Fibroblast of skin of abdomen (primary cell): ENCODE data around the gene KCNJ6.
"Not testable (repeated sequence)": the region's sequence is repeated elsewhere in the genome, so short reads cannot be mapped to it uniquely, and the experiment has no call there.

Experiments used
- DNase-seq: peaks from one replicate; pipeline ENCODE4 v3.0.0-alpha.2; 2013

The KCNJ6 gene

DNA sequence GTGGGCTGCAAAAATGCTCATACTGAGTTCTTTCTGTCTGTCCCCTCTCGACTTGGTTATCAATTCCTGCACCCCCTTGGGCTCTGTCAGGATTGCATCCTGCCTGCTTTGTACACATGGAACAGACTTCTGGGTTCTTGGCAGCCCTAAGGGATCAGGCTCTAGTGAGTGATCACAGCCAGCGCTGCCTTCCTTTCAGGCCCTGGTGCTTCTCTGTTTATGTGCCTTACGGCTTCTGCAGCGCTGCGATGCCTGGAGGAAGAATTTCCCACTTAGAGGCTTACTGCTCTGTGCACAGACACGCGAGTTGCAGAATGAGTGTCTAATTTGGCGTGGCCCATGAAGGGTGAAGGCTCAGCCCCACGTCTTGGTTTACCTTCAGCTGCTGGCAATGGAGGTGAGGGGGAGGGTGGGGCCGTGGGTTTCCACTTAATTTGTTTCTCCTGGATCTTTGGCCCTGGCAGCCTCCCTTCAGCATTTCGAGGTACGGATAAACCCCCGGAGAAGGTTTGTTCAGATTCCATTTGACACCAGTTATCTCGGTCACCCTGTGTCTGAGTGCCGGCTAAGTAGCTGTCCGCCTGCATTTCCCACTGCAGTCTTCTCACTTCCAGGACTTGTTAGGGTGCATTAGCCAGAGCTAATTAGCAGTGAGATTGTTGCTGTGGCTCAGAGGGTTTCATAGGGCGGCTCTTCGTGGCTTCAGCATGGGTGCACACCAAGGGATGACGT, 322.4 kb downstream of the KCNJ6 start:
- no peak for DNase-seq

DNA sequence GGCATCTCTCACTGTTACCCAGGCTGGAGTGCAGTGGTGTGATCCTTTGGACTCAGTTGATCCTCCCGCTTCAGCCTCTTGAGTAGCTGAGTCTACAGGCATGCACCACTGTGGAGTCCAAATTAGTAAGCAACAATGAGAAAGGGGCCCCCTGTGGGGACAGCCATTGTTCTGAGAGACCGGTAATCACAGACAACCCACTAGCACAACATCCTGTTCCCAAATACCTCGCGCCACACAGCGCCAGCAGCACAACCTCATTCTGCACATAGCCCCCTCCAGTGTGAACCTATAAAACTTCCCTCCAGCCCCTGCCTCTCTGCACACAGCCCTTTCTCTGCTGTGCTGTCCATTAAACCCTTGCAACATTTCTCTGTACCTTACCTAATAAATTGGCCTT, 323.2 kb downstream of the KCNJ6 start:
- DNase-seq: no peak

DNA sequence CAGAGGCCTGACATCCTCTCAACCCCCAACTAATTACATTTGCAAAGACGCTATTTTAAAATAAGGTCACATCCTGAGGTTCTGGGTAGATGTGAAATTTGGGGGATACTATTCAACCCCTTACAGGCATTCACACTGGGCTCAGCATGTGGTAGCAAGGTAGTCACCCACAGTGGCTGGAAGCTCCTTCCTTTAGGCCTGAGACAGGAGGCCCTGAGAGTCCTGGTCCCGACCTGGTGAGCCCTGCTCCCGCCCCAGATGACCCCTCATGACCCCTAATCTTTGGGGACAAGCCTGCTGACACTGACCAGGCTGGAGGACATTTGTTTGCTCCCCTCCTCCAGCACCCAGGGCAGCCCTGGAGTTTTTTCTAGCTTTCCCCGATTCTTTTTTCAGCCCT, 323.8 kb downstream of the KCNJ6 start:
- DNase-seq: no peak

DNA sequence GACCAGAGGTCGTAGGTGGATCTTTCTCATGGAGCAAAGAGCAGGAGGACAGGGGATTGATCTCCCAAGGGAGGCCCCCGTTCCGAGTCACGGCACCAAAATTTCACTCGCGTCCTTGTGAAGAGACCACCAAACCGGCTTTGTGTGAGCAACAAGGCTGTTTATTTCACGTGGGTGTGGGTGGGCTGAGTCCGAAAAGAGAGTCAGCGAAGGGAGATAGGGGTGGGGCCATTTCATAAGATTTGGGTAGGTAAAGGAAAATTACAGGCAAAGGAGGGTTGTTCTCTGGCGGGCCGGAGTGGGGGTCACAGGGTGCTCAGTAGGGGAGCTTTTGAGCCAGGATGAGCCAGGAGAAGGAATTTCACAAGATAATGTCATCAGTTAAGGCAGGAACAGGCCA, 324.3 kb downstream of the KCNJ6 start:
- DNase-seq: not testable (repeated sequence)

DNA sequence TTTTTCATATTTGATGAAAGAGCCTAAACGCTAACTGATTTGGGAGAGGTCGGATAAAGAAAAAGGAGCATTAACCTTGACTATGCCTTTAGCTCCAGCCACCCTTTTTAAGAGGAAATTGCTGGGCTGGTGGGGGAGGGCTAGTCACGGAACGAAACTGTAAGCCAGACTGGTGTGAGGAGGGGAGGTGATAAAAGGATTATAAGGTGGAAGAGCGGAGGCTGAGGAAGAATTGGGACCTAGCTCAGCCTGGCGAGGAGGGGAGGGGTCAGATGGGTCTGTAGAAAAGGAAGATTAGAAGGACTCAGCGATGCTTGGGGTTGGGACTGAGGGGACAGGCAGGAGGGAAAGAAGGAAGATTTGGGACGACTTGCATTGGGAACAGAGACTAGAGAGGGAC, 325.4 kb downstream of the KCNJ6 start:
- DNase-seq: not testable (repeated sequence)

DNA sequence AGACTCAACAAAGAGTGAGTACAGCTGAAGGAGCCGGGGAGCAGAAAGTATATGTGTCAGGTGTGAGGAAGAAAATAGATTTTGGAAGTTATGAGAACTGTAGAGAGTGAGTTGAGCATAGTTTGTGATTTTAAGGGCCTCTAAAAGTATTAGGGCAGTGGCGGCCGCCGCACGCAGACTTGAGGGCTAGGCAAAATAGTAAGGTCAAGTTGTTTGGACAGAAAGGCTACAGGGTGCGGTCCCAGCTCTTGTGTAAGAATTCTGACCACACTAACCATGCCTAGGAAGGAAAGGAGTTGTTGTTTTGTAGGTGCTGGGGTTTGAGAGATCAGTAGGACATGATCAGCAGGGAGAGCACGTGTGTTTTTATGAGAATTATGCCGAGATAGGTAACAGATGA, 327.6 kb downstream of the KCNJ6 start:
- not testable (repeated sequence) for DNase-seq

DNA sequence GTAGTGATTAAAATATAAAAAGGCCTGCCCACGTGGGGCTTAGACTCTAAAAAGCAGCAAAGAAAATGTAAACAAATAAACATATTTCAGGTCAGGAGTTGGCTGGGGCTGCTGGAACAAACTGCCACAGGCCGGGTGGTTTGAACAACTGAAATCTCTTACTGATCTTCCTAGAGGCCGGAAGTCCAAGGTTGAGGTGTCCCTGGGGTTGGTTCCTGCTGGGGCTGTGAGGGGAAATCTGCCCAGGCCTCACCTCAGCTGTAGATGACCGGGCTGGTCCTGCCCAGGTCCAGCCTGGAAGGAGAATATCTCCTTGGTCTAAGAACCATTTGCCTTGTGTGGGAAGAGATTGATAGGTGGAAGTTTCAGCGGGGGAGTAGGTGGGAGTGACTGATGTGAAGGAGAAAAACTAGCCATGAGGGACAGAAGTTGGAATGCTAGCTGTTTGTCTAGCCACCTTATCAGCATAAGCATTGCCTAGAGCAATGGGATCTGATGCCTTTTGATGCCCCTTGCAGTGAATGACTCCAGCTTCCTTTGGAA, 328.6 kb downstream of the KCNJ6 start:
- no peak for DNase-seq

DNA sequence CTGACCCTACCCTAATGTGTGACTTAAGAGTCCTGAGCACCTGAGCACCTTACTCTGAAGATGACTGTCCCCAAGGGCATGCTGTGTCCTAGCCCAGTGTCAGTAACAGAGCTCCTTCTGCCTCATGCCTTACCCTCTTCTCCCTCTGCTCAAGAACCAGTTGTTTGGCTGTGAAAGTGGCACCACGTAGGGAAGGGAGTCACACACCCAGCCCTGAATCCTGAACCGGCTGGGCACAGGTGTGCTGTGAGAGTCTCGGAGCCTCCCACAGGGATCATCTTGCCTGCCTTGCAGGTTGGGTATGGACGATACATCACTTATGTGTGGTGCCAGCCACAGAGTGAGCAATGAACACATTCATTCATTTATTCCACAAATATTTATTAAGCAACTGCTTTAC, 329.1 kb downstream of the KCNJ6 start:
- no peak for DNase-seq

DNA sequence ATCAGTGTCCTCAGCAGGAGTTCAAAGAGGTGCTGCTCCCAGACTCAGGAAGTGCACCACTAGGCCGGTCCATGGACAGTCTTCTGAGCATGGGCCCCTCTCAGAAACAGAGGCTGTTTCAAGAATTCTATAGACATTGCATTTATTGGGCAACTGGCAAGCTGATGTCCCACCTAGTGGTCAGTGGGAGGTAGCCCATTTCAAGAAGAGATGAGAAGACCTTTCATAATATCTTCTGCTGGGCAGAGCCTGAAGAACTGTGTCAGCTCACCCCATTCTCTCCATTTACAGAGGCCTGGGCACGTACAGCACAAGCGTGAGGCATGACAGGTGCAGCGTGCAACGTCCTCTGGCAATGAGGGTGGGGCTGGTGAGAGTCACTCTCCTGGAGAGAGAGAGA, 333.7 kb downstream of the KCNJ6 start:
- DNase-seq: peak; percentile 60

DNA sequence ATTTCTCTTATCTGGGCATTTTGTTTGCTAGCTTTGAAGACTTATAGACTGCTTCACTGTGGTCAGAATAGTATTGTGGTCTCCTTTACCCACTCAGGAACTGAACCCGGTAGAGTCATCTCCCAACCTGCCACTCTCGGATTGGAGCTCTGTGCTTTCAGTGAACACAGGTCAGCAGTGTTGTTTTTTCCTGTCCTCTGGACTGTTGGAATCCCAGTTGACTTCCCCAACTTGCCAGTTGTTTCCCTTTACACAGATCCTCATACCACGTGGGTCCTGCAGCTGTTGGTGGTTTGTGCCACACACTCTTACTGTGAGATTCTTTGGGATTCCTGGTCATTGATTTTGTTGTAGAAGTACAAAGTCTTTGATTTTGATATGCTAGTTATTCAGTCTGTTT, 335.6 kb downstream of the KCNJ6 start:
- DNase-seq: no peak

DNA sequence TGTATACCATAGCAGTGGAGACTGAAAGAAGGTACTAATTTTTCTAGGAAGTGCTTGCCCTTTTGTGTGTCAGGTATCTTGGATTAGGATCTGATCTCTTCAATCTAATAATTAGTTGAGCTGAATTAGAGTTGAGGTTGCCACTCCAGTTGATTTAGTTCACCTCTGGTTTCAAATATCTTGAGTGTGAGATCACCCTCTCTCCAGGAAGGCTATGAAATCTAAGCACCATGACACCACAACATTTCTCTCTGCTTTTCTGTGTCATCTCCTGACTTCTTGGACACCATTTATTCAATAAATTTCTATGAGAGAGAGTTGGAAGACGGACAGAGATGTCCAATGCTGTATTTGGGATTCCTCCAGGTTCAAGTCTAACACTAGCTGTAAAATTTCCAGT, 336.9 kb downstream of the KCNJ6 start:
- no peak for DNase-seq

DNA sequence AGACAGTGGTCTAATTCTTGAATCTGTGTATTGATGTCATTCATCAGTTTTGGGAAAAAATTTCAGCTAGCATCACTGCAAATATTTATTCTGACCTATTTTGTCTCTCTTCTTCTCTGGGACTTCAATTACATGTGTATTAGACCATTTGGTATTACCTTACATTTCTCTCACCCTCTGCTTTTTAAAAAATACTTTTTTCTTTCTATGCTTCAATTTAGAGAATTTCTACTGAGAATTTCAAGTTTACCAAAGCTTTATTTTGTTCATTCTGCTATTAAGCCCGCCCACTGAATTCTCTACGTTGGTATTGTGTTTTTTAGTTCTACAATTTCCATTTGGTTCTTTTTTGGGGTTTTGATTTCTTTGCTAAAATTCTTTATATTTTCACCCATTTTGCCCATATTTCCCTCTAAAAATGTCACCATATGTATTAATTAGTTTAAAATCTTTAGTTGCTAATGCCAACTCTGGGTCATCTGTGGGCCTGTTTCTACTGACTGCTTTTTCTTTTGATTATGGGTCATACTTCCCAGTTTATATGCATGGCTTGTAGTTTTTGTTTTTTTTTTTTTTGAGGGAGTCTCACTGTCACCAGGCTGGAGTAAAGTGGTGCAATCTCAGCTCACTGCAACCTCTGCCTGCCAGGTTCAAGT, 337.7 kb downstream of the KCNJ6 start:
- DNase-seq: no peak

DNA sequence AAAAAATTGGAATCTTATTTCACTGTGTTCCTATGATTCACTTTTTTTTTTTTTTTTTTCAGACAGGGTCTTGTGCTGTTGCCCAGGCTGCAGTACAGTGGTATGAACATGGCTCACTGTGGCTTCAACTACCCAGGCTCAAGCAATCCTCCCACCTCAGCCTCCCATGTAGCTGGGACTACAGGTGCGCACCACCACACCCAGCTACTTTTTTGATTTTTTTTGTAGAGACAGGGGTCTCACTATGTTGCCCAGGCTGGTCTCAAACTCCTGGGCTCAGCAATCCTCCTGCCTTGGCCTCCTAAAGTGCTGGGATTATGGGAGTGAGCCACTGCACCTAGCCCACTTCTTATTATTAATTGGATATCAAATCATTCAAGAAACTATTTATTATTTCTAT, 339.3 kb downstream of the KCNJ6 start:
- DNase-seq: not testable (repeated sequence)

DNA sequence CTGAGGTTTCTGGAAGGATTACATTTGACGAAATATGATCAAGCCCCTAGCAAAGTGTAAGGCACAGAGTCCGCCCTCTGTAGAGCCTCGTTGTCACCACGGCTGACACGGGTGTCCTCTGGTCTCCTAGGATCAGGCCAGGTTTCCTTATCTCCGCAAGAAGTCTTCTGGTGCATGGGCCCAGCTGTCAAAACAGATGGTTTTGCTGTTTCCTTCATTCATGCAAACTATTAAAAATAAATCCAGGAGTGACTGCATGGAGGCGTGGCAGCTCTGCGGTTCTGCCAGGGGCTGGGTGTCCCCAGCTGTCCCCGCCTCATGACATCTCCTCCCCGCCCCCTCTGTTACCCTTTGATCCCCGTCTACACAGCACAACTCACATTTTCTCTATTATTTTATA, 340.7 kb downstream of the KCNJ6 start:
- DNase-seq: no peak

DNA sequence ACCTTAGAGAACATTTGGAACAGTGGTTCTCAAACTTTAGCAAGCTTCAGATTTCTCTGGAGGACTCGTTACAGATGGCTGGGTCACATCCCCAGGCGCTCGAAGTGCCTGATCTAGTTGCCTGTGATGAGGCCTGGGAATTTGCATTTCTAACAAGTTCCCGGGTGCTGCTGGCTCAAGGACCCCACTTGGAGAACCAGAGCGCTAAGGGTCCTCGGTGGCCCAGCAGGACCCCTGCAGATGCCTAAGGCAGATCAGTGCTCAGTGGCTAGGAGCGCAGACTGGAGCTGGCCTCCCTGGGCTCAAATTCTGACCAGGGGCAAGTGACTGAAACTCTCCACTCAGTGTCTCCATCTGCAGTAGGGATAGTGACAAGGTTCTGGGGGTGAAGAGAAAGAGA, 341.5 kb downstream of the KCNJ6 start:
- no peak for DNase-seq

DNA sequence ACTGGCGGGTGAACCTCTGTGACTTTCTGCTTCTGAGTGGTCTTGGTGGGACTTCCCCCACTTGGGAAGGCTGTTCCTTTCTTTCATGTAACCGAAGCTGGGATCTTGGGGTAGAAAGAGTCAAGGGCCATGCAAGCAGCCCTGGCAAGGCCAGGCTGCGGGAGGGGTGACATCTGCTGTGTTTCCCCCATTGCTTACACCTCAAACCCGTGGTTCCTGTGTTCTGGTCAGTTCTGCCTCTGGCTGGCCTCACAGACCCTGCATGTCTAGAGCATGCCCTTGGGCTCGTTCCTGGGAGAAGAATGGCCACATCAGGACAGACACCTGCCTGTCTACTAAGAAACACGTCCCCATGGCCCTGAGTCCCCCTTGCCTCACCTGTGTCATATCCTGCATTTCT, 341.9 kb downstream of the KCNJ6 start:
- DNase-seq: no peak

DNA sequence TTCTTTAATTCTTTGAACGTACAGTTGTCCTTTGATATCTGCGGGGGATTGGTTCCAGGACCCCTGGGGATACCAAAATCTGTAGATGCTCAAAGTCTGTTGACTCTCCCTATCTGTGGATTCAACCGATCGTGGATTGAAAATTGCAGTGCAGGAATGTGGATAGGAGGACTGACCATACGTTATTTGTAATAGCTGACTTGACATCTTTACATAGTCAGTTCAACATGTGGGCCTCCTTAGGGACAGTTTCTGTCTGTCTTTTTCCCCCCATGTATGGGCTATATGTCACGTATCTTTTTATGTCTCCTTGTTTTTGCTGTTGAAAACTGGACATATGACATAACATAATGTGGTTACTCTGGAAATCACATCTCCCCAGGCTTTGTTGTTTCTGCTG, 344.8 kb downstream of the KCNJ6 start:
- DNase-seq: no peak

DNA sequence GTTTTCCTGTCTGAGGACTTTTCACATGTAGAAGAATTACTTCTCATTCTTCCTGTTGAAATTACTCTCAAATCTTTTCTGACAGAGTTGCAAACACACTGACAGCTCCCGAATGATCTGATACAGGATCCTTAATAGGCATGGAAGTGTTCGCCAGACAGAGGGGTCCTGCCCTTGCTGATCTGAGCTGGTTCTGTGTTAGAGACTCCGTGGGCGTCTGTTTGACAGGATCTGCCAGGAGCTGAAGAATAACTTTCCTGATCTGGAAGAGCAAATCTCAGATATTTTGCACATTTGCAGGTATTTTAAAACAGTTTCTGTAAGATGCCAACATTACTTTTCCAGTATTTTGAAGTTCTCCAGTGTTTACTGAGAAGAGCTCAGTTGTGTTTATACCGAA, 347.3 kb downstream of the KCNJ6 start:
- no peak for DNase-seq

DNA sequence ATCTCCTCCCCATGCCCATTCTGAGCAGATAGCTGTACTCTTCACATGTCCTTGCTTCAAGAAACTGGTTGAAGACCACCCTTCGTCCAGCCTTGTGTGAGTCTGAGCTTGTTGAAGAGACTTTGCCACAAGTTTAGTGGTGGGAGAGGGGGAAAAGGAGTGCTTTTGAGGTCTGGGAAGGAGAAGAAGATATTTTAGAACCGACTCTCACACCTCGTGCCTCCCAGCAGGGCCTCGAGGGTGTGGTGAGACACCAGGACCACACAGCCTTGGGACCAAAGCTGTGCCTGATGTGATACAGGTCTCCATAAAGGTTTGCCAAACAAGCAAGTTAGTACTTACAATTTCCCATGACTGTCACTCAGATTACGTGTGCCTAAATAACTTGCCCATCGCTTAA, 347.8 kb downstream of the KCNJ6 start:
- DNase-seq: no peak

DNA sequence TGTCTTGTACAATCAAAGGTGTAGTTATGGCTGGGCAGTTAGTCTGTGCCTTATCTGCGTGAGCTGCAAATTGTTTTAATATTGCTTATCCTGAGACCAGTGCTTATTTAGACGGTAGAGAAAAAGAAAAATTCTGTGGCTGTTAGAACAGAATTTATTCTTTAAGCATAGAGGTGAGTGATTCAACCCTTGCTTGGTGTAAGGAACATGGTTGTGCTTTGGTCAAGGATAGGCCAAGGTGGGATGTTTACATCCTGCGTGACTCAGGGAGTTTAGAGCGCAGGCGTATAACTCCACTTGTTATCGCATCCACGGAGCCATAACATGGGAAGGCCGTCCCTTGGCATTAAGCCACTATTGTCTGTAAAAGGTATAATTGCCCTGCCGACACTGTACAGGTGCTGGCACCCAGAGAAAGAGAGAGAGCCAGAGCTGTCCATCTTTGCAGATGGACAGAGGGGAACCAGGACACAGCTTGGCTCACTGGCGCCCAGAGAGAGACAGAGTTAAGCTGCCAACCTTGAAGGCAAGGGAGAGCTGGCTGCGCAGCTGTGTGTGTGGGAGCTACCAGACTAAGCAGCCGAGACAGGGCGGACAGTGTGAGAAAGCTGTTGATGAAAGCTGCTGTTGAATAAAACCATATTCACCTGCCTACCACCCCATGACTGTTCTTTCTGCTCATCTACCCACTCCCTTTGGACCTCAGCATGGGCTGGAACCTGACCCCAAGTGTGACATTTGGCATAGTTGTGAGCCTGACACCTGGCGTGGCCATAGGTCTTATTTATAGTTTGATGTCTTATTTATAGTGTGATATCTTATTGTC, 349.3 kb downstream of the KCNJ6 start:
- no peak for DNase-seq

DNA sequence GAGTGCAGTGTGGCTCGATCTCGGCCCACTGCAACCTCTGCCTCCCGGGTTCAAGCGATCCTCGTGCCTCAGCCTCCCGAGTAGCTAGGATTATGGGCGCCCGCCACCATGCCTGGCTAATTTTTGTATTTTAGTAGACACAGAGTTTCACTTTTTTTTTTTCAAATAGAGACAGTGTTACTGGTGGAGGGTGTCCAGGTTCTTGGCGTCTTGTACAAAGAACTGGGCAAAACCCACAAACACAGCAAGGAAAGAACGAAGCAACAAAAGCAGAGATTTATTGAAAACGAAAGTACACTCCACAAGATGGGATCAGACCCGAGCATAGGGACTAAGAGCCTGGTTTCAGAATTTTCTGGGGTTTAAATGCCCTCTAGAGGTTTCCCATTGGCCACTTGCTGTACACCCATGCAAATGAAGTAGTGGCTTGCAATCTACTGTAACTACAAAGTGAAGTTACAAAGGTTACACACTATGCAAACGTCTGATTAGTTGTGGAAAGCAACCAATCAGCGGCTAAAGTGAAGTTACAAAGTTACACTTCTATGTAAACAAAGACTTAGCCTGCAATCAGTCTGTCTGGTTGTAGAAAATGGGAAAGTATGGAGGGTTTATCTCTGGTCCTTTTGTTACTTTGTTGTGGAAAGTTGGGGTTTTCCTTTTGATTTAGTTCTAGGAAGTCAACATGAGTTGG, 350.6 kb downstream of the KCNJ6 start:
- peak; percentile 43 for DNase-seq

DNA sequence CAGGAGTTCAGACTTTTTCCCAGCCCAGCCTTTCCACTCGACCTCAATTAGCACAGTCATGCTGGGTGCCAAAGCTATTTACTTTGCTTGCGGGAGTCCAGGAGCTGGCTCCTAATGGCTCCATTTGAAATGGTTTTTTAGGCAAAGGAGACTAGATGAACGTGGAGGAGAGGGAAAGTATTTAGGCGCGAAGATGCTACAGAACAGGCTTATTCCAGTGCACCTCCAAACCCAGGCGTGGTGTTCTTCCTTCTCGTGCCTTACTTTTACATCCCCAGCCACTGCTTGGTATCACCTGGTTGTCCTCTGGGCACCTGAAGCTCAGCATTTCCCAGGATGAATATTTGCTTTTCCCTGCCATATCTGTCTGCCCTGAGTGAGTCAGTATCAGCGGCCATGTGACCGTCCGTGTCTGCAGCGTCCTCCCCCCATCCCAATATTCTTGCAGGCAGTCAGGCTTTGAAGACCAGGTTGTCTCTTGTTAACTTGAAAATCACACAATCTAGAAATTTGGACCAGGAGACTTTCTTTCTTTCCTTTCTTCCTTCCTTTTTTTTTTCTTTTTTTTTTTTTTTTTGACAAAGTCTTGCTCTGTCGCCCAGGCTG, 351.2 kb downstream of the KCNJ6 start:
- DNase-seq: peak; percentile 10
